OCI-LY1 (cell line): ENCODE measurements around the gene ESR2.
"Not testable (repeated sequence)": the region's sequence is repeated elsewhere in the genome, so short reads cannot be mapped to it uniquely, and the experiment has no call there.

ENCODE experiments used
- EZH2 ChIP-seq: fragments of 200-600 bp; sonication (generic), shearing (Covaris generic); IDR thresholded peaks from 2 replicates; pipeline ENCODE4 v1.8.0; 2017; ENCODE audit warnings: borderline replicate concordance, mixed run types, mild to moderate bottlenecking, antibody characterized with exemption, low read length, moderate library complexity, mixed read lengths
- TF ChIP-seq, protein P1 (sequence below): fragments of 200-600 bp; sonication (generic), shearing (Covaris generic); IDR thresholded peaks from 2 replicates; pipeline ENCODE4 v1.5.1; 2017; ENCODE audit warnings: mild to moderate bottlenecking, antibody characterized with exemption, low read length, moderate library complexity, mixed read lengths

DNA sequence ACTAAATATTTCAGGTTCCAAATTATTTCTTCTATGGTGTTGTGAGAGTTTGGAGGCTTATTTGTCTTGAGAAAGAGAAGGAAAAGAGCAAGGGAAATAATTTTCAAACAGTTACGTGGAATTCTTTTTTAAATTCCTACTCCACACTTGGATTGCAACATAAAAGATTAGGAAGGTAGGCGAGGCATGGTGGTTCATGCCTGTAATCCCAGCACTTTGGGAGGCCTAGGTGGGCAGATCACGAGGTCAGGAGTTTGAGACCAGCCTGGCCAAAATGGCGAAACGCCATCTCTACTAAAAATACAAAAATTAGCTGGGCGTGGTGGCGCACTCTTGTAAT lies 175.8 kb downstream of the ESR2 start:
- TF ChIP-seq, protein P1, sequence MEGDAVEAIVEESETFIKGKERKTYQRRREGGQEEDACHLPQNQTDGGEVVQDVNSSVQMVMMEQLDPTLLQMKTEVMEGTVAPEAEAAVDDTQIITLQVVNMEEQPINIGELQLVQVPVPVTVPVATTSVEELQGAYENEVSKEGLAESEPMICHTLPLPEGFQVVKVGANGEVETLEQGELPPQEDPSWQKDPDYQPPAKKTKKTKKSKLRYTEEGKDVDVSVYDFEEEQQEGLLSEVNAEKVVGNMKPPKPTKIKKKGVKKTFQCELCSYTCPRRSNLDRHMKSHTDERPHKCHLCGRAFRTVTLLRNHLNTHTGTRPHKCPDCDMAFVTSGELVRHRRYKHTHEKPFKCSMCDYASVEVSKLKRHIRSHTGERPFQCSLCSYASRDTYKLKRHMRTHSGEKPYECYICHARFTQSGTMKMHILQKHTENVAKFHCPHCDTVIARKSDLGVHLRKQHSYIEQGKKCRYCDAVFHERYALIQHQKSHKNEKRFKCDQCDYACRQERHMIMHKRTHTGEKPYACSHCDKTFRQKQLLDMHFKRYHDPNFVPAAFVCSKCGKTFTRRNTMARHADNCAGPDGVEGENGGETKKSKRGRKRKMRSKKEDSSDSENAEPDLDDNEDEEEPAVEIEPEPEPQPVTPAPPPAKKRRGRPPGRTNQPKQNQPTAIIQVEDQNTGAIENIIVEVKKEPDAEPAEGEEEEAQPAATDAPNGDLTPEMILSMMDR, result not testable (repeated sequence)
- TF ChIP-seq EZH2, result not testable (repeated sequence)
